NCI-H1694 (cell line): ENCODE data around the gene PPRC1.
A peak's percentile ranks its signal among the peaks of the same experiment; 100 is the strongest.

ENCODE experiments used
- DNase-seq: peaks from one replicate; lab custom pipeline; 2025; lab: John Stamatoyannopoulos, UW

Gene PPRC1

GRCh38 chr10:102146971-102147428 is 14.2 kb downstream of the PPRC1 start:
- DNase-seq: no peak

- DNase-seq: no peak
Measured at GRCh38 chr10:102147561-102147960, 14.7 kb downstream of the PPRC1 start.

GRCh38 chr10:102148275-102148674 is 15.4 kb downstream of the PPRC1 start:
- DNase-seq: no peak

GRCh38 chr10:102150970-102151773 is 18.3 kb downstream of the PPRC1 start:
- DNase-seq: no peak

- DNase-seq: peak; percentile 96
Measured at GRCh38 chr10:102151774-102152544, 19.1 kb downstream of the PPRC1 start, which contains the start of gene NOLC1. Gene NOLC1, plus strand, starts transcription at chr10:102152389. Its CDS starts 22 bp downstream, at chr10:102152411.

GRCh38 chr10:102152545-102152890 is 19.7 kb downstream of the PPRC1 start:
- no peak for DNase-seq

GRCh38 chr10:102153093-102153620 is 20.3 kb downstream of the PPRC1 start:
- no peak for DNase-seq

- DNase-seq: no peak
Measured at GRCh38 chr10:102154466-102155116, 21.8 kb downstream of the PPRC1 start.

- no peak for DNase-seq
Measured at GRCh38 chr10:102157224-102157623, 24.4 kb downstream of the PPRC1 start.

GRCh38 chr10:102159051-102159597 is 26.3 kb downstream of the PPRC1 start:
- DNase-seq: no peak

- DNase-seq: no peak
Measured at GRCh38 chr10:102159831-102160230, 27.0 kb downstream of the PPRC1 start.

- no peak for DNase-seq
Measured at GRCh38 chr10:102163342-102163989, 30.6 kb downstream of the PPRC1 start.

- no peak for DNase-seq
Measured at GRCh38 chr10:102167861-102168260, 35.0 kb downstream of the PPRC1 start.

- no peak for DNase-seq
Measured at GRCh38 chr10:102170602-102171001, 37.8 kb downstream of the PPRC1 start.

- DNase-seq: no peak
Measured at GRCh38 chr10:102172288-102172687, 39.4 kb downstream of the PPRC1 start.

- DNase-seq: no peak
Measured at GRCh38 chr10:102175415-102175814, 42.6 kb downstream of the PPRC1 start.

- no peak for DNase-seq
Measured at GRCh38 chr10:102184606-102185005, 51.8 kb downstream of the PPRC1 start.

GRCh38 chr10:102185272-102185671 is 52.4 kb downstream of the PPRC1 start:
- no peak for DNase-seq

GRCh38 chr10:102185811-102186527 is 53.1 kb downstream of the PPRC1 start:
- DNase-seq: no peak

GRCh38 chr10:102188298-102188940 is 55.6 kb downstream of the PPRC1 start:
- DNase-seq: no peak
